IMR-90 (cell line): ENCODE results near the gene PRSS37. TPM values are rescaled to one million over a fixed set of nuclear protein-coding genes. Genes with fewer than 3 reads are reported as not detected.

Experiments
- ATAC-seq: fragments of 200-7000 bp; cut with Tn5 transposase; 2 replicates; pipeline ENCODE4 v1.9.1; 2020; ENCODE audit warnings: low read depth, mild to moderate bottlenecking, moderate library complexity
- BruUV-seq: library from RNA; stranded (reverse); fragments of 400-500 nt; replicated peaks from 2 replicates; lab custom pipeline; 2021; lab: Mats Ljungman, UMichigan
- CTCF ChIA-PET: fragments of 300-600 bp; formaldehyde crosslinking; extraction: SDS; loops from one replicate; lab custom pipeline; 2021; ENCODE audit warnings: antibody characterized with exemption; lab: Yijun Ruan, JAX
- POLR2A ChIA-PET: fragments of 300-600 bp; sonication (Branson Sonifier 250); formaldehyde crosslinking; loops from one replicate; lab custom pipeline; 2022; ENCODE audit warnings: antibody characterized with exemption; ENCODE audit not compliant: unreplicated experiment; lab: Charles Lee
- DNase-seq: peaks from one replicate; pipeline ENCODE4 v3.0.0; 2013
- H2AFZ ChIP-seq: replicated peaks from 2 replicates; pipeline ENCODE3; 2013; ENCODE audit warnings: low read length, mild to moderate bottlenecking; ENCODE audit not compliant: poor library complexity
- H2AK5ac ChIP-seq: 2 replicates; pipeline ENCODE4 v1.6.1; 2013; ENCODE audit warnings: low read depth, low read length, inconsistent platforms
- H2AK9ac ChIP-seq: replicated peaks from 2 replicates; pipeline ENCODE3; 2013; ENCODE audit warnings: mild to moderate bottlenecking, low read depth, low read length, moderate library complexity; ENCODE audit not compliant: poor library complexity
- H2BK120ac ChIP-seq: 2 replicates; pipeline ENCODE4 v1.6.1; 2013; ENCODE audit warnings: low read depth, low read length, inconsistent platforms
- H2BK15ac ChIP-seq: 3 replicates; pipeline ENCODE4 v1.6.1; 2013; ENCODE audit warnings: low read depth, low read length, inconsistent platforms
- H2BK20ac ChIP-seq: 2 replicates; pipeline ENCODE4 v1.6.1; 2013; ENCODE audit warnings: low read depth, mild to moderate bottlenecking, inconsistent platforms, low read length, moderate library complexity
- H2BK5ac ChIP-seq: 2 replicates; pipeline ENCODE4 v1.6.1; 2013; ENCODE audit warnings: mild to moderate bottlenecking, low read depth, low read length, inconsistent platforms; ENCODE audit not compliant: poor library complexity, severe bottlenecking
- H3K14ac ChIP-seq: replicated peaks from 2 replicates; pipeline ENCODE4 v1.6.1; 2013; ENCODE audit warnings: low read depth, low read length, inconsistent platforms
- H3K18ac ChIP-seq: 2 replicates; pipeline ENCODE4 v1.6.1; 2013; ENCODE audit warnings: low read depth, low read length, control low read depth
- H3K23ac ChIP-seq: 2 replicates; pipeline ENCODE4 v1.6.1; 2013; ENCODE audit warnings: low read depth, low read length, inconsistent platforms
- H3K27ac ChIP-seq: 2 replicates; pipeline ENCODE4 v1.5.1; 2013; ENCODE audit warnings: mild to moderate bottlenecking, control low read depth, low read length; ENCODE audit not compliant: insufficient read depth
- H3K27me3 ChIP-seq: 2 replicates; pipeline ENCODE4 v1.6.1; 2013; ENCODE audit warnings: low read length; ENCODE audit not compliant: control insufficient read depth, insufficient read depth
- H3K36me3 ChIP-seq: 2 replicates; pipeline ENCODE4 v1.6.1; 2013; ENCODE audit warnings: low read length, mixed read lengths; ENCODE audit not compliant: control insufficient read depth, insufficient read depth
- H3K4ac ChIP-seq: 2 replicates; pipeline ENCODE4 v1.6.1; 2013; ENCODE audit warnings: low read depth, low read length, inconsistent platforms
- H3K4me1 ChIP-seq: 2 replicates; pipeline ENCODE4 v1.6.1; 2013; ENCODE audit warnings: low read length, mixed read lengths; ENCODE audit not compliant: control insufficient read depth, insufficient read depth
- H3K4me2 ChIP-seq: 2 replicates; pipeline ENCODE4 v1.6.1; 2013; ENCODE audit warnings: low read depth, mild to moderate bottlenecking, control low read depth, low read length, moderate library complexity
- H3K4me3 ChIP-seq: 2 replicates; pipeline ENCODE4 v1.5.1; 2013; ENCODE audit warnings: low read depth, mild to moderate bottlenecking, control low read depth, low read length, moderate library complexity; ENCODE audit not compliant: insufficient read depth
- H3K56ac ChIP-seq: 2 replicates; pipeline ENCODE4 v1.6.1; 2013; ENCODE audit warnings: low read length, inconsistent platforms; ENCODE audit not compliant: insufficient read depth; ENCODE audit errors: extremely low read depth
- H3K79me1 ChIP-seq, 2 experiments: 2 replicates each; pipeline ENCODE4 v1.6.1; 2013; ENCODE audit warnings: low read length in 2 of 2, inconsistent platforms in 1 of 2, low read depth in 1 of 2
- H3K9ac ChIP-seq: 2 replicates; pipeline ENCODE4 v1.6.1; 2013; ENCODE audit warnings: low read depth, low read length, control low read depth
- H3K9me1 ChIP-seq: 2 replicates; pipeline ENCODE4 v1.6.1; 2013; ENCODE audit warnings: low read length, inconsistent platforms; ENCODE audit not compliant: insufficient read depth
- H3K9me3 ChIP-seq: 2 replicates; pipeline ENCODE4 v1.6.1; 2013; ENCODE audit warnings: low read length; ENCODE audit not compliant: control insufficient read depth, insufficient read depth
- H4K20me1 ChIP-seq: 2 replicates; pipeline ENCODE4 v1.6.1; 2013; ENCODE audit warnings: low read length, inconsistent platforms; ENCODE audit not compliant: insufficient read depth
- H4K5ac ChIP-seq: 2 replicates; pipeline ENCODE4 v1.6.1; 2013; ENCODE audit warnings: mild to moderate bottlenecking, low read depth, low read length, control low read depth
- H4K8ac ChIP-seq, 2 experiments: 2 replicates each; pipeline ENCODE4 v1.6.1; 2013; ENCODE audit warnings: low read depth in 2 of 2, low read length in 2 of 2, control low read depth in 1 of 2, inconsistent platforms in 1 of 2
- H4K91ac ChIP-seq: 2 replicates; pipeline ENCODE4 v1.6.1; 2013; ENCODE audit warnings: low read depth, low read length, inconsistent platforms; ENCODE audit not compliant: insufficient read depth
- CHD1 ChIP-seq: IDR thresholded peaks from 2 replicates; pipeline ENCODE4 v1.6.1; 2012; ENCODE audit warnings: low read depth, low read length, improper control_type of control experiment
- MAFK ChIP-seq: IDR thresholded peaks from 2 replicates; pipeline ENCODE4 v1.6.1; 2012; ENCODE audit warnings: low read depth, low read length, improper control_type of control experiment
- MXI1 ChIP-seq: IDR thresholded peaks from 2 replicates; pipeline ENCODE4 v1.6.1; 2012; ENCODE audit warnings: low read depth, mild to moderate bottlenecking, low read length, moderate library complexity, borderline replicate concordance
- POLR2A ChIP-seq: IDR thresholded peaks from 2 replicates; pipeline ENCODE4 v1.6.1; 2012; ENCODE audit warnings: mild to moderate bottlenecking, low read depth, low read length
- RAD21 ChIP-seq: IDR thresholded peaks from 2 replicates; pipeline ENCODE4 v1.6.1; 2012; ENCODE audit warnings: low read length, improper control_type of control experiment
- RFX5 ChIP-seq: IDR thresholded peaks from 2 replicates; pipeline ENCODE4 v1.8.0; 2012; ENCODE audit warnings: low read depth, mild to moderate bottlenecking, low read length, moderate library complexity
- SMC3 ChIP-seq: fragments of 150-350 bp; IDR thresholded peaks from 2 replicates; pipeline ENCODE4 v1.6.1; 2016; ENCODE audit warnings: low read depth, mild to moderate bottlenecking, antibody characterized with exemption, low read length, moderate library complexity
- WGBS, 2 experiments: methylation state at CpG; one replicate each; pipeline versions ENCODE4 v1.1.5 to v1.1.7; 2013; ENCODE audit warnings: missing lambda C conversion rate in 2 of 2; ENCODE audit not compliant: insufficient read length in 1 of 2; ENCODE audit errors: extremely low coverage in 2 of 2; 5-methylcytosine and 5-hydroxymethylcytosine counted together
- dilution Hi-C: fragments of 300-500 bp; cut with HindIII; formaldehyde crosslinking; loops from one replicate; pipeline ENCODE4 v1.14.3; 2018; ENCODE audit warnings: low sequenced_read_pairs; ENCODE audit not compliant: unreplicated experiment
- in situ Hi-C: fragments of 300-500 bp; cut with MboI; formaldehyde crosslinking; loops from 3 replicates; pipeline ENCODE4 v1.14.3; 2019; ENCODE audit warnings: low sequenced_read_pairs, inconsistent platforms, mixed read lengths
- intact Hi-C: fragments of 100-400 bp; cut with micrococcal nuclease; formaldehyde crosslinking; loops from 2 replicates; pipeline ENCODE4 v1.10.0; 2022
- polyA plus RNA-seq, 3 experiments: library from polyadenylated mRNA; depleted of rRNA; stranded (reverse); fragments of >200 nt; gene quantifications; 2 replicates each; pipeline ENCODE4 v1.2.3, GENCODE V29; 2012; ENCODE audit warnings: low replicate concordance in 1 of 3
- total RNA-seq: library from RNA; depleted of rRNA; stranded (reverse); fragments of >200 nt; gene quantifications from 2 replicates; pipeline ENCODE4 v1.2.3, GENCODE V29; 2012
- TF ChIP-seq, protein P1 (sequence below): fragments of 150-350 bp; IDR thresholded peaks from 2 replicates; pipeline ENCODE4 v1.6.1; 2017; ENCODE audit warnings: mild to moderate bottlenecking, antibody characterized with exemption, low read length, low read depth

PRSS37 gene
- total and polyA plus RNA-seq, 2 of the 4 experiments (the other 2 are of a cell fraction): not detected

- dilution Hi-C loops: no loop called here
- in situ Hi-C loops: no loop called here
- WGBS, 2 experiments: no CpG with 5 or more reads among the region's 2 CpGs
- Histone ChIP-seq H2BK120ac (no peak overlapping the region), H3K9me1 (no peaks in the 10 kb centered on the region), H3K79me1 (no peaks in the 10 kb centered on the region), H2AFZ (no peak overlapping the region), H2BK15ac (no peak overlapping the region), H3K23ac (no peak overlapping the region), H3K4ac (no peak overlapping the region), H3K27ac (no peak overlapping the region), H3K36me3 (no peaks in the 10 kb centered on the region), H3K9me3 (peaks cover 11% of the 10 kb centered on the region), H4K20me1 (no peaks in the 10 kb centered on the region), H2AK9ac (no peak overlapping the region), H3K4me2 (no peak overlapping the region), H3K9ac (no peak overlapping the region), H2BK20ac (no peak overlapping the region), H3K18ac (no peak overlapping the region), H2AK5ac (no peak overlapping the region), H2BK5ac (no peak overlapping the region), H4K5ac (no peak overlapping the region), H3K14ac (no peak overlapping the region), H3K27me3 (no peaks in the 10 kb centered on the region), H4K91ac (no peak overlapping the region), H3K56ac (no peak overlapping the region), H3K4me1 (no peaks in the 10 kb centered on the region), H3K4me3 (no peak overlapping the region), H4K8ac (no peak overlapping the region)
- intact Hi-C loops: no loop called here
- TF ChIP-seq POLR2A (no peak), MXI1 (no peak), MAFK (no peak), CHD1 (no peak), SMC3 (no peak), RAD21 (no peak), RFX5 (no peak)
- TF ChIP-seq, protein P1, sequence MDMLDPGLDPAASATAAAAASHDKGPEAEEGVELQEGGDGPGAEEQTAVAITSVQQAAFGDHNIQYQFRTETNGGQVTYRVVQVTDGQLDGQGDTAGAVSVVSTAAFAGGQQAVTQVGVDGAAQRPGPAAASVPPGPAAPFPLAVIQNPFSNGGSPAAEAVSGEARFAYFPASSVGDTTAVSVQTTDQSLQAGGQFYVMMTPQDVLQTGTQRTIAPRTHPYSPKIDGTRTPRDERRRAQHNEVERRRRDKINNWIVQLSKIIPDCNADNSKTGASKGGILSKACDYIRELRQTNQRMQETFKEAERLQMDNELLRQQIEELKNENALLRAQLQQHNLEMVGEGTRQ: no peak
- DNase-seq (no peak), ATAC-seq (no peak)
- no TSS peak for BruUV-seq
- CTCF ChIA-PET: interaction anchor here (0.6 kb wide), 1 partner anchor 19 kb away, joined by 3 read pairs; no protein-coding TSS in a partner anchor
- POLR2A ChIA-PET: no interaction called here
Observed at GRCh38 chr7:141875453-141875852, 34.2 kb upstream of the PRSS37 start.
